K562 treated with DMSO at 1 percent for 4 hours (cell line): ENCODE data around the gene ADSS2. TPM values are rescaled to one million over a fixed set of nuclear protein-coding genes. Genes with fewer than 3 reads are reported as not detected.

Source experiments
- total RNA-seq: library from RNA; unstranded; fragments of 300-600 nt; gene quantifications from 2 replicates; pipeline ENCODE4 v1.2.3, GENCODE V29; 2022; ENCODE audit not compliant: insufficient read depth

Gene ADSS2
- total RNA-seq, result 13.1 and 14.7 TPM in 2 replicates

DNA sequence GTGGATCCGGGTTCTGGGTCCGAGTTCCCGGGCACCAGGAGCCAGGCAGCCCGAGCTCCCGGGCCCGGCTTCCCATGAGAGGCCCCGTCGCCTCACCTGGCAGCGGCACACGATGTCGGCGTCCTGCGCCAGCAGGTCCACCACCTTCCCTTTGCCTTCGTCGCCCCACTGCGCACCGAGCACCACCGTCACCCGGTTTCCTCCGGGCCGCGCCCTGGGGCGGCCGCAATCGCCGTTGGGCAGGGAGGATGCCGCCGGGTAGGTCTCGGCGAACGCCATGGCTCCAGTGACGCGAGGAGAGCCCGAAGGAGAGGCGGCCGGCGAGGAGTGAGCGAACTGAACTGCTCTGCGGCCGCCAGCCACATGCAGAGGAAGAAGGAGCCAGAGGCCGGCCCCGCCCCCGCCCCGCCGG lies at the start of gene ADSS2:
ADSS2 (minus strand) TSS at position 371 of the 412 bp plus-strand sequence; CDS start at position 279, 92 bp downstream.

DNA sequence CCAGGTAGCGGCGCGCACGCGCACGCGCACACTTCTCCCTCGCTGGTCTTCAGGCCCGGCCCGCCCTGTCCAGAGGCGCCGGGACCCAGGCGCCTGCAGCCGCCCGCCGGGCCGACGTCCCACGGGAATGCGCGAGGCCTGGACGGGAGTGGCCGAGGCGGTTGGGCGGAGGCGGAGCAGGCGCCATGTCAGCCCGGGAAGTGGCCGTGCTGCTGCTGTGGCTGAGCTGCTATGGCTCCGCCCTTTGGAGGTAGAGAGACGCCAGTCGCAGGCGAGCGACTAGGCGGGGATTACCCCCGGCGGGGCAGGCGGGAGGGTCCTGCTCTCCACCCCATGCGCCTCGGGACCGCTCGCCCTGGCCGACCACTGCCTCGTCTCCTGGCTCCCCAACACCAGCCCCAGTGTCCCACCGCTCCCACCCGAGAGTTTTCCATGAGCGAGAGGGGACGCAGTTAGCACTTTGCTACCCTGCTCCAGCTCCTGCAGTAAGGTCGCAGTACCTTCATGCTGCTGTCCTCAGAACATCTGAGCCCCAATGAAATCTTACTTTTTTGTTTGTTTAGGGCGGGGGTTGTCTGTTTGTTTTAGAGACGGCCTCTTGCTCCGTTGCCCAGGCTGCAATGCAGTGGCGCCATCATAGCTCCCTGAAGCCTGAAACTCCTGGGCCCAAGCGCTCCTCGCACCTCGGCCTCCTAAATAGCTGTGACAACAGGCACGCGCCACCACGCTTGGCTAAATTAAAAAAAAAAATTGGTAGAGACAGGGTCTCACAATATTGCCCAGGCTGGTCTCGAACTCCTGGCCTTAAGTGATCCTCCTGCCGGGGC lies 9.7 kb upstream of the ADSS2 start, which contains the start of gene CATSPERE:
CATSPERE (plus strand) TSS at position 29 of the 827 bp plus-strand sequence; CDS start at position 186, 157 bp downstream.

Other genes with a start within 250 kb of the ADSS2 start
- not detected in 2 replicates for gene CATSPERE, start 9.4 kb upstream of the ADSS2 start, total RNA-seq
- 21.0 and 28.2 TPM in 2 replicates for gene DESI2, start 201.2 kb upstream of the ADSS2 start, total RNA-seq